Stomach (tissue), 4 donors: ENCODE measurements around the gene TRIM66.

Source experiments
- POLR2A ChIP-seq, 4 donors: fragments of 450-650 bp; IDR thresholded peaks; one replicate each; pipeline ENCODE4 v1.6.1; 2016; ENCODE audit warnings: antibody characterized with exemption in 4 of 4, control low read depth in 2 of 4, mild to moderate bottlenecking in 1 of 4, moderate library complexity in 1 of 4
- POLR2AphosphoS5 ChIP-seq, 3 donors: sonication (generic); formaldehyde crosslinking; IDR thresholded peaks; one replicate each; pipeline ENCODE4 v1.6.1; 2016; ENCODE audit warnings: antibody characterized with exemption in 3 of 3
- TF ChIP-seq, protein P1 (sequence below), 7 experiments: fragments of 450-650 bp in 4 of 7; fragments of 200-600 bp in 3 of 7; sonication (generic) in 3 of 7; IDR thresholded peaks; one replicate each; pipeline ENCODE4 v1.5.1; 2016 to 2019; ENCODE audit warnings: antibody characterized with exemption in 7 of 7, control low read depth in 2 of 7, mild to moderate bottlenecking in 1 of 7

DNA sequence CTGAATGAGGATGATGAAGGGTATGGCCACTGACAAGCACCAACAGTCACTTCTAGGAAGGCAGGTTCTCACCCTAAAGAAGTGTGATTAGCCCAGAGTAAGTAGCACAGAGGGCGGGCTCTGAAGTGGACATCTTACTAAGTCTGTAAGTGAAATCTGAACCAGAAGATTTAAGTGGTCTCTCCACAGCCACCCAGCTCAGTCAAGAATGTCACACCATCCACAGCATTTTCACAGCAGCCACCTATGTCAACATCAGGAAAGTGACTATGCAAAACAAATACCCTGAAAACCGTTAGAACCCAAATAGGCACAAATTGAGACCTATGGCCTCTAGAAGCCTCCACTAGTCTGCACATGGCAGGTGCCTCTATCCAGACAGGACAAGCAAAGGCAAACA, 65.4 kb downstream of the TRIM66 start:
- TF ChIP-seq, protein P1, sequence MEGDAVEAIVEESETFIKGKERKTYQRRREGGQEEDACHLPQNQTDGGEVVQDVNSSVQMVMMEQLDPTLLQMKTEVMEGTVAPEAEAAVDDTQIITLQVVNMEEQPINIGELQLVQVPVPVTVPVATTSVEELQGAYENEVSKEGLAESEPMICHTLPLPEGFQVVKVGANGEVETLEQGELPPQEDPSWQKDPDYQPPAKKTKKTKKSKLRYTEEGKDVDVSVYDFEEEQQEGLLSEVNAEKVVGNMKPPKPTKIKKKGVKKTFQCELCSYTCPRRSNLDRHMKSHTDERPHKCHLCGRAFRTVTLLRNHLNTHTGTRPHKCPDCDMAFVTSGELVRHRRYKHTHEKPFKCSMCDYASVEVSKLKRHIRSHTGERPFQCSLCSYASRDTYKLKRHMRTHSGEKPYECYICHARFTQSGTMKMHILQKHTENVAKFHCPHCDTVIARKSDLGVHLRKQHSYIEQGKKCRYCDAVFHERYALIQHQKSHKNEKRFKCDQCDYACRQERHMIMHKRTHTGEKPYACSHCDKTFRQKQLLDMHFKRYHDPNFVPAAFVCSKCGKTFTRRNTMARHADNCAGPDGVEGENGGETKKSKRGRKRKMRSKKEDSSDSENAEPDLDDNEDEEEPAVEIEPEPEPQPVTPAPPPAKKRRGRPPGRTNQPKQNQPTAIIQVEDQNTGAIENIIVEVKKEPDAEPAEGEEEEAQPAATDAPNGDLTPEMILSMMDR (IDR thresholded peaks at IDR 0.05), result no peak
- TF ChIP-seq POLR2AphosphoS5 (IDR thresholded peaks at IDR 0.05) (no peak), POLR2A (IDR thresholded peaks at IDR 0.05) (no peak)
